ENCODE measurements around the gene ZNF804A. TPM values are rescaled to one million over a fixed set of nuclear protein-coding genes. Genes with fewer than 3 reads are reported as not detected.
"Not testable (repeated sequence)": the region's sequence is repeated elsewhere in the genome, so short reads cannot be mapped to it uniquely, and the experiment has no call there.

The ZNF804A gene
- total RNA-seq, 1 donor from 2014 or later = 2.3 TPM

DNA sequence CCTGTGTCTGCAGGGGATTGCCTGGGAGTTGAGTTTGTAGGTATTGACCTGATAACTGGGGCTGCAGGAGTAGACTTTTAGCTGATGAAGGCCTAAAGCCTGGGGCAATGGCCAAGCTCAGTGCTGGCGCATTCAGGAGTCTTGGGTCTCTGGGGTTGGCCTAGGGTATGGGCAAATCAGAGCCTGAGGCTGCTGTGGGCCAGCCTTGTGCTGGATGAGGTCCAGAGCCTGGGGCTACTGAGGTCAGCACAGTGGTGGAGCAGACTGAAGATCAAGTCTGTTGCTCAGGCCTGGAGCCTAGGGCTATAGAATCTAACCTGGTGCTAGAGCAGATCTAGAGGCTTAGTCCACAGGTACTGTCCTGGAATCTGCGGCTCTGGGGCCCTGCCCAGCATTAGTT lies 262.4 kb downstream of the ZNF804A start:
- Mint-ChIP-seq H3K36me3 (ENCODE audit: low read depth) (no peaks in the 10 kb centered on the region), H3K27me3 (no peaks in the 10 kb centered on the region), H3K9me3 (peaks cover 12% of the 10 kb centered on the region), H3K4me1 (no peaks in the 10 kb centered on the region), H3K27ac (no peak overlapping the region), H3K4me3 (no peak overlapping the region)
- DNase-seq = no peak
- intact Hi-C loops (cut with micrococcal nuclease) = no loop called here
- ATAC-seq (ENCODE audit: low read depth) = no peak
- ChIA-PET CTCF (no interaction called here), POLR2A (no interaction called here)
- TF ChIP-seq, protein P1, sequence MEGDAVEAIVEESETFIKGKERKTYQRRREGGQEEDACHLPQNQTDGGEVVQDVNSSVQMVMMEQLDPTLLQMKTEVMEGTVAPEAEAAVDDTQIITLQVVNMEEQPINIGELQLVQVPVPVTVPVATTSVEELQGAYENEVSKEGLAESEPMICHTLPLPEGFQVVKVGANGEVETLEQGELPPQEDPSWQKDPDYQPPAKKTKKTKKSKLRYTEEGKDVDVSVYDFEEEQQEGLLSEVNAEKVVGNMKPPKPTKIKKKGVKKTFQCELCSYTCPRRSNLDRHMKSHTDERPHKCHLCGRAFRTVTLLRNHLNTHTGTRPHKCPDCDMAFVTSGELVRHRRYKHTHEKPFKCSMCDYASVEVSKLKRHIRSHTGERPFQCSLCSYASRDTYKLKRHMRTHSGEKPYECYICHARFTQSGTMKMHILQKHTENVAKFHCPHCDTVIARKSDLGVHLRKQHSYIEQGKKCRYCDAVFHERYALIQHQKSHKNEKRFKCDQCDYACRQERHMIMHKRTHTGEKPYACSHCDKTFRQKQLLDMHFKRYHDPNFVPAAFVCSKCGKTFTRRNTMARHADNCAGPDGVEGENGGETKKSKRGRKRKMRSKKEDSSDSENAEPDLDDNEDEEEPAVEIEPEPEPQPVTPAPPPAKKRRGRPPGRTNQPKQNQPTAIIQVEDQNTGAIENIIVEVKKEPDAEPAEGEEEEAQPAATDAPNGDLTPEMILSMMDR (IDR thresholded peaks at IDR 0.05) = no peak

- POLR2A ChIA-PET = no interaction called here
- Mint-ChIP-seq H3K4me3 (no peak overlapping the region), H3K4me1 (no peaks in the 10 kb centered on the region), H3K36me3 (ENCODE audit: low read depth) (no peaks in the 10 kb centered on the region), H3K9me3 (no peaks in the 10 kb centered on the region), H3K27me3 (no peaks in the 10 kb centered on the region), H3K27ac (no peak overlapping the region)
- CTCF ChIA-PET = no interaction called here
- TF ChIP-seq, protein P1 (IDR thresholded peaks at IDR 0.05) = no peak
- intact Hi-C loops (cut with micrococcal nuclease) = loop anchor here (2.0 kb wide), 1 partner anchor 18 kb away; no protein-coding TSS in a partner anchor
- no peak for ATAC-seq (ENCODE audit: low read depth)
- no peak for DNase-seq
Observed at GRCh38 chr2:184875212-184875611, 276.9 kb downstream of the ZNF804A start.

GRCh38 chr2:184875911-184876310 lies 277.6 kb downstream of the ZNF804A start:
- Mint-ChIP-seq H3K36me3 (ENCODE audit: low read depth) (no peaks in the 10 kb centered on the region), H3K27ac (no peak overlapping the region), H3K27me3 (no peaks in the 10 kb centered on the region), H3K9me3 (no peaks in the 10 kb centered on the region), H3K4me3 (no peak overlapping the region), H3K4me1 (no peaks in the 10 kb centered on the region)
- ATAC-seq (ENCODE audit: low read depth) = no peak
- TF ChIP-seq, protein P1 (IDR thresholded peaks at IDR 0.05) = no peak
- CTCF ChIA-PET = no interaction called here
- no peak for DNase-seq
- POLR2A ChIA-PET = no interaction called here
- intact Hi-C loops (cut with micrococcal nuclease) = loop anchor here (2.0 kb wide), 1 partner anchor 17 kb away; no protein-coding TSS in a partner anchor

GRCh38 chr2:184877909-184878308 lies 279.6 kb downstream of the ZNF804A start:
- Mint-ChIP-seq H3K9me3 (peaks cover 4% of the 10 kb centered on the region), H3K27ac (no peak overlapping the region), H3K4me1 (no peaks in the 10 kb centered on the region), H3K36me3 (ENCODE audit: low read depth) (no peaks in the 10 kb centered on the region), H3K4me3 (no peak overlapping the region), H3K27me3 (no peaks in the 10 kb centered on the region)
- ATAC-seq (ENCODE audit: low read depth) (no peak), DNase-seq (no peak)
- ChIA-PET CTCF (no interaction called here), POLR2A (no interaction called here)
- TF ChIP-seq, protein P1 (IDR thresholded peaks at IDR 0.05) = no peak
- intact Hi-C loops (cut with micrococcal nuclease) = no loop called here

- no peaks in the 10 kb centered on the region for H3K4me1 Mint-ChIP-seq
- POLR2A ChIA-PET = no interaction called here
- no peak overlapping the region for H3K4me3 Mint-ChIP-seq
- intact Hi-C loops (cut with micrococcal nuclease) = no loop called here
- TF ChIP-seq, protein P1 (IDR thresholded peaks at IDR 0.05) = no peak
- no peak for DNase-seq
- CTCF ChIA-PET = no interaction called here
- H3K27me3 Mint-ChIP-seq = no peaks in the 10 kb centered on the region
- no peaks in the 10 kb centered on the region for H3K36me3 Mint-ChIP-seq (ENCODE audit: low read depth)
- H3K27ac Mint-ChIP-seq = no peak overlapping the region
- peaks cover 6% of the 10 kb centered on the region for H3K9me3 Mint-ChIP-seq
- ATAC-seq (ENCODE audit: low read depth) = no peak
Observed at GRCh38 chr2:184879671-184880070, 281.3 kb downstream of the ZNF804A start.

- H3K4me3 Mint-ChIP-seq; H3K36me3 Mint-ChIP-seq (ENCODE audit: low read depth); POLR2A ChIA-PET; intact Hi-C loops (cut with micrococcal nuclease); H3K27ac Mint-ChIP-seq; CTCF ChIA-PET; DNase-seq; H3K27me3 Mint-ChIP-seq; H3K4me1 Mint-ChIP-seq; ATAC-seq (ENCODE audit: low read depth): not testable (repeated sequence)
- H3K9me3 Mint-ChIP-seq = peaks cover 22% of the 10 kb centered on the region
Observed at GRCh38 chr2:184886585-184886984, 288.3 kb downstream of the ZNF804A start.

All from activated B cell treated with CpG ODN at 0.5 μM for 24 hours (primary cell).